Endothelial cell of umbilical vein (primary cell): ENCODE results near the gene LDHD.

Source experiments
- CTCF ChIP-seq, 2 donors: IDR thresholded peaks; 1 replicate in 1 of 2; 2 replicates in 1 of 2; pipeline ENCODE4 v1.5.1; 2011; ENCODE audit warnings: low read length in 2 of 2, mild to moderate bottlenecking in 2 of 2, moderate library complexity in 2 of 2, control low read depth in 1 of 2, inconsistent platforms in 1 of 2, low read depth in 1 of 2; ENCODE audit not compliant: insufficient read depth in 1 of 2; ENCODE audit errors: extremely low read depth in 1 of 2
- EZH2 ChIP-seq: IDR thresholded peaks from 2 replicates; pipeline ENCODE4 v1.6.1; 2012; ENCODE audit warnings: borderline replicate concordance, low read depth, mild to moderate bottlenecking, moderate library complexity, low read length, inconsistent platforms; ENCODE audit not compliant: severe bottlenecking
- FOS ChIP-seq: IDR thresholded peaks from 2 replicates; pipeline ENCODE4 v1.6.1; 2011; ENCODE audit warnings: mild to moderate bottlenecking, low read length, moderate library complexity, borderline replicate concordance; ENCODE audit not compliant: insufficient read depth
- MAX ChIP-seq: IDR thresholded peaks from 2 replicates; pipeline ENCODE4 v1.6.1; 2011; ENCODE audit not compliant: insufficient read depth, insufficient read length
- MYC ChIP-seq: IDR thresholded peaks from one replicate; pipeline ENCODE4 v1.6.1; 2011; ENCODE audit warnings: mild to moderate bottlenecking, low read depth, low read length
- POLR2A ChIP-seq: IDR thresholded peaks from 2 replicates; pipeline ENCODE4 v1.6.1; 2012; ENCODE audit warnings: low read depth, mild to moderate bottlenecking, control low read depth, low read length
- POLR2AphosphoS5 ChIP-seq: IDR thresholded peaks from 2 replicates; pipeline ENCODE4 v1.6.1; 2012; ENCODE audit warnings: low read depth, mild to moderate bottlenecking, control low read depth, low read length, moderate library complexity; ENCODE audit not compliant: insufficient read depth

GRCh38 chr16:75083813-75084212 is 32.8 kb downstream of the LDHD start:
- TF ChIP-seq MYC (no peak), FOS (no peak), POLR2AphosphoS5 (no peak), CTCF (IDR thresholded peaks at IDR 0.05; ENCODE audit: extremely low read depth in 1 of 2, insufficient read depth in 1 of 2, low read depth in 1 of 2, low read length in 2 of 2) (no peak), POLR2A (no peak), MAX (no peak), EZH2 (no peak)
